ENCODE measurements around the gene RBP5. TPM values are rescaled to one million over a fixed set of nuclear protein-coding genes. Genes with fewer than 3 reads are reported as not detected.
A peak's percentile ranks its signal among the peaks of the same experiment; 100 is the strongest.

RBP5 gene
- total and polyA plus RNA-seq, 8 donors = 3.3 to 5.3 (median 5.0) TPM; not detected in 5

DNA sequence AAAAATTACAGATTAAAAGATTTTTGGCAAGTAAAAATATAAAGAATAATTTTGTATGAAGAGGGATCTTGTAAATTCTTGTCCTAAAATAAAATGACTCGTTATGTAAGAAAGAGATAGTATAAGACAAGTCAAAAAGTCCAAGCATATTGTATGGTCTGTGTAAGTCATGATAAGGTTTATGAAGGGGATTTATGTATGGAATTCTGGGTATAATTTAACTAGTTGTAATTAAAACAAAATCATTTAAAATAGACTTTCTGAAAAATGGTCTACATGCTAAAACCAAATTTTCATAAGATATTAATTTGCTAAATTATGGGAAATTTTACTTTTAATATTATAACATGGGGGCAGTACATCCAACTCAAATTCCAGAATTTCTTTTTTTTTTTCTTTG lies 43.2 kb upstream of the RBP5 start:
- intact Hi-C loops (cut with DNase I; ENCODE audit: low total_unique reads) = no loop called here
- Histone ChIP-seq H3K4me3 (no peak overlapping the region), H3K36me3 (no peaks in the 10 kb centered on the region), H3K4me1 (no peaks in the 10 kb centered on the region), H3K27ac (no peak overlapping the region), H3K9me3 (peaks cover 6 to 38% (median 21%) of the 10 kb centered on the region in 4 donors), H3K27me3 (peaks cover 0 to 7% (median 0%) of the 10 kb centered on the region in 3 donors)
- 52 to 67% (median 59%) methylated on average over 1 of the region's 1 CpG for WGBS, 5 donors
- TF ChIP-seq POLR2A (IDR thresholded peaks at IDR 0.05) = no peak
- TF ChIP-seq POLR2AphosphoS5 (IDR thresholded peaks at IDR 0.05) = no peak
- TF ChIP-seq CTCF (IDR thresholded peaks at IDR 0.05) = no peak
- no peak for TF ChIP-seq EP300 (IDR thresholded peaks at IDR 0.05)
- no peak for DNase-seq

DNA sequence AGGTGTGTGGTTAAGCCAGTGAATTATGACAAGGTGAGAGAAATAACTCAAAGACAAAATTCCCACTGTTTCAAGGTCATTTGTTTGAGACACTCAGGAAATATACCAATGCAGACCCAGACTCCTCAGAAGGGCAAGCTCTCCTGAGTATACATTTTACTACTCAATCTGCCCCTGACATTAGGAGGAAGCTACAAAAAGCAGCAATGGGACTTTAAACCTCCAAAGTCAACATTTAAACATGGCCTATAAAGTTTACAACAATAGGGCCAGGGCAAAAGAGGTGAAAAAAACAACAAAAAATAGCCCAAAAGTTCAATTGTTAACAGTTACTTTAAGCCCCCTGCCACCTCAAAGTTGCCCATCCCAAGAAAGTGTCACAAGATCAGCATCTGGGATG lies 41.3 kb upstream of the RBP5 start:
- H3K36me3 ChIP-seq = no peaks in the 10 kb centered on the region
- no peak overlapping the region for H3K27ac ChIP-seq
- no peak overlapping the region for H3K4me3 ChIP-seq
- intact Hi-C loops (cut with DNase I; ENCODE audit: low total_unique reads) = no loop called here
- no peak for DNase-seq
- no peak for TF ChIP-seq POLR2AphosphoS5 (IDR thresholded peaks at IDR 0.05)
- TF ChIP-seq EP300 (IDR thresholded peaks at IDR 0.05) = no peak
- no peaks in the 10 kb centered on the region for H3K4me1 ChIP-seq
- peaks cover 0 to 7% (median 0%) of the 10 kb centered on the region in 3 donors for H3K27me3 ChIP-seq
- peaks cover 6 to 38% (median 19%) of the 10 kb centered on the region in 4 donors for H3K9me3 ChIP-seq

GRCh38 chr12:7162691-7163114 lies 34.0 kb upstream of the RBP5 start:
- no peak overlapping the region for H3K4me3 ChIP-seq
- peaks cover 0 to 29% (median 10%) of the 10 kb centered on the region in 3 donors for H3K27me3 ChIP-seq
- TF ChIP-seq POLR2A (IDR thresholded peaks at IDR 0.05) = no peak
- TF ChIP-seq EP300 (IDR thresholded peaks at IDR 0.05) = no peak
- TF ChIP-seq CTCF (IDR thresholded peaks at IDR 0.05) = peak in 5 of 7 experiments; percentile 12 to 42 (median 38)
- TF ChIP-seq POLR2AphosphoS5 (IDR thresholded peaks at IDR 0.05) = no peak
- H3K36me3 ChIP-seq = peaks cover 0 to 9% (median 9%) of the 10 kb centered on the region in 4 donors
- intact Hi-C loops (cut with DNase I; ENCODE audit: low total_unique reads) = no loop called here
- H3K27ac ChIP-seq = no peak overlapping the region
- H3K4me1 ChIP-seq = peaks cover 0 to 11% (median 6%) of the 10 kb centered on the region in 4 donors
- WGBS, 5 donors = 7 to 9% (median 8%) methylated on average over 19 of the region's 19 CpGs
- peak; percentile 50 to 76 for DNase-seq
- peaks cover 0 to under 1% (median under 1%) of the 10 kb centered on the region in 4 donors for H3K9me3 ChIP-seq

DNA sequence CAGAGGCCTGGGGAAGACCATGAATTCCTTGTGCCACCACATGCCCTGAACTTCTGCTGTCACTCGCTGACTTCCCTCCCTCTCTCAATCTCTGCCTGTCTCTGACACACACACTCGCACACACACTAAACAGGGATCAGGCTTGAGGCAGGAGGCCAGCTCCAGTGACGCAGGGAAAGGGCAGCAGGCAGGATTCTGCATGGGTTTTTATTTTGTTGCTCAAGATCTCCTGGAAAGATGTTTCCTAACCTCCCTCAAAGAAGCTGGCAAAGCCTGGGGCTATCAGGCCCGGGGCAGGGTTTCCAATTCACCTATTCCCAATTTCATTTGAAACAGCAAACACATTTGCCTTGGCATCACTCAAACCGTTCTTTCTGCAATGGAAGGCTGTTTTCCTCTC lies 33.1 kb upstream of the RBP5 start:
- H3K4me3 ChIP-seq = no peak overlapping the region
- no peak for TF ChIP-seq CTCF (IDR thresholded peaks at IDR 0.05)
- no peak for TF ChIP-seq EP300 (IDR thresholded peaks at IDR 0.05)
- no peak for TF ChIP-seq POLR2AphosphoS5 (IDR thresholded peaks at IDR 0.05)
- no peak for TF ChIP-seq POLR2A (IDR thresholded peaks at IDR 0.05)
- peaks cover 0 to 18% (median 18%) of the 10 kb centered on the region in 4 donors for H3K36me3 ChIP-seq
- no peak for DNase-seq
- intact Hi-C loops (cut with DNase I; ENCODE audit: low total_unique reads) = no loop called here
- 81 to 89% (median 86%) methylated on average over 5 of the region's 5 CpGs for WGBS, 5 donors
- peaks cover 0 to 29% (median 10%) of the 10 kb centered on the region in 3 donors for H3K27me3 ChIP-seq
- H3K9me3 ChIP-seq = no peaks in the 10 kb centered on the region
- peaks cover 0 to 11% (median 6%) of the 10 kb centered on the region in 4 donors for H3K4me1 ChIP-seq
- no peak overlapping the region for H3K27ac ChIP-seq

GRCh38 chr12:7161327-7161726 lies 32.6 kb upstream of the RBP5 start:
- Histone ChIP-seq H3K27me3 (peaks cover 0 to 29% (median 10%) of the 10 kb centered on the region in 3 donors), H3K4me3 (no peak overlapping the region), H3K27ac (no peak overlapping the region), H3K4me1 (peaks cover 0 to 11% (median 6%) of the 10 kb centered on the region in 4 donors), H3K36me3 (peaks cover 0 to 23% (median 22%) of the 10 kb centered on the region in 4 donors), H3K9me3 (no peaks in the 10 kb centered on the region)
- no peak for DNase-seq
- 89 to 98% (median 93%) methylated on average over 4 of the region's 4 CpGs for WGBS, 5 donors
- TF ChIP-seq POLR2A (IDR thresholded peaks at IDR 0.05) = no peak
- no peak for TF ChIP-seq EP300 (IDR thresholded peaks at IDR 0.05)
- no peak for TF ChIP-seq POLR2AphosphoS5 (IDR thresholded peaks at IDR 0.05)
- TF ChIP-seq CTCF (IDR thresholded peaks at IDR 0.05) = no peak
- intact Hi-C loops (cut with DNase I; ENCODE audit: low total_unique reads) = no loop called here

Measured in stomach (tissue), 9 donors.